A549 (cell line): ENCODE data around the gene TPCN2.

Experiments
- BHLHE40 ChIP-seq: IDR thresholded peaks from 2 replicates; pipeline ENCODE4 v1.6.1; 2012; ENCODE audit warnings: low read depth, low read length, inconsistent platforms
- CEBPB ChIP-seq, 2 experiments: fragments of >200 bp in 1 of 2; sonication (Bioruptor Twin) in 1 of 2; formaldehyde crosslinking in 1 of 2; IDR thresholded peaks; 2 replicates each; pipeline ENCODE4 v1.6.1; 2012 to 2016
- CTCF ChIP-seq: fragments of >200 bp; sonication (Bioruptor Twin); formaldehyde crosslinking; IDR thresholded peaks from 3 replicates; pipeline ENCODE4 v1.5.1; 2016
- EP300 ChIP-seq, 2 experiments: fragments of >200 bp; sonication (Bioruptor Twin); formaldehyde crosslinking; IDR thresholded peaks; 2 replicates in 1 of 2; 3 replicates in 1 of 2; pipeline ENCODE4 v1.6.1; 2016 to 2017
- GATA3 ChIP-seq: IDR thresholded peaks from 2 replicates; pipeline ENCODE4 v1.6.1; 2012; ENCODE audit warnings: borderline replicate concordance
- MAX ChIP-seq: IDR thresholded peaks from 2 replicates; pipeline ENCODE4 v1.6.1; 2012
- MAZ ChIP-seq: fragments of 150-350 bp; IDR thresholded peaks from 2 replicates; pipeline ENCODE4 v1.6.1; 2014; ENCODE audit warnings: antibody characterized with exemption, low read depth, low read length, borderline replicate concordance
- POLR2A ChIP-seq: IDR thresholded peaks from 2 replicates; pipeline ENCODE4 v1.6.1; 2012; ENCODE audit warnings: mild to moderate bottlenecking, low read length
- POLR2AphosphoS2 ChIP-seq: conservative IDR thresholded peaks from 2 replicates; pipeline ENCODE4 v1.6.1; 2012; ENCODE audit warnings: low read length, improper control_type of control experiment, inconsistent platforms
- SREBF2 ChIP-seq: fragments of 450-650 bp; IDR thresholded peaks from 2 replicates; pipeline ENCODE4 v1.6.1; 2014; ENCODE audit warnings: mild to moderate bottlenecking, moderate library complexity
- ZSCAN20 ChIP-seq: fragments of 250-450 bp; sonication (Bioruptor Pico); IDR thresholded peaks from 2 replicates; pipeline ENCODE4 v1.8.0; 2022; ENCODE audit warnings: mild to moderate bottlenecking, moderate library complexity

- no peak for TF ChIP-seq CTCF
- TF ChIP-seq POLR2A: no peak
- TF ChIP-seq MAZ: no peak
- no peak for TF ChIP-seq SREBF2
- no peak for TF ChIP-seq GATA3
- no peak for TF ChIP-seq MAX
- no peak for TF ChIP-seq CEBPB (IDR thresholded peaks at IDR 0.05)
- no peak for TF ChIP-seq BHLHE40
- no peak for TF ChIP-seq EP300 (IDR thresholded peaks at IDR 0.05)
- no peak for TF ChIP-seq POLR2AphosphoS2
- TF ChIP-seq ZSCAN20 (CRISPR knock-in tag): no peak
Measured at GRCh38 chr11:69005183-69005630, 43.5 kb upstream of the TPCN2 start.
